Osteoblast (primary cell): ENCODE data around the gene AHCYL2. TPM values are rescaled to one million over a fixed set of nuclear protein-coding genes. Genes with fewer than 3 reads are reported as not detected.
"Not testable (repeated sequence)": the region's sequence is repeated elsewhere in the genome, so short reads cannot be mapped to it uniquely, and the experiment has no call there.

ENCODE experiments used
- DNase-seq: peaks from one replicate; pipeline ENCODE4 v3.0.0; 2011; ENCODE audit warnings: low spot score, mixed read lengths; ENCODE audit not compliant: insufficient read length; ENCODE audit errors: missing footprints
- H2AFZ ChIP-seq: 2 replicates; pipeline ENCODE4 v1.6.0; 2011; ENCODE audit warnings: mild to moderate bottlenecking, low read length
- H3K27ac ChIP-seq: 2 replicates; pipeline ENCODE4 v1.5.1; 2011; ENCODE audit warnings: mild to moderate bottlenecking, low read depth, low read length, moderate library complexity
- H3K27me3 ChIP-seq: 2 replicates; pipeline ENCODE4 v1.6.0; 2012; ENCODE audit warnings: mild to moderate bottlenecking, control low read depth, inconsistent platforms, low read length, moderate library complexity; ENCODE audit not compliant: insufficient read depth
- H3K36me3 ChIP-seq: 2 replicates; pipeline ENCODE4 v1.5.1; 2011; ENCODE audit warnings: mild to moderate bottlenecking, low read length, control low read depth, moderate library complexity; ENCODE audit not compliant: insufficient read depth
- H3K4me1 ChIP-seq: 2 replicates; pipeline ENCODE4 v1.5.1; 2011; ENCODE audit warnings: mild to moderate bottlenecking, low read length, control low read depth, moderate library complexity; ENCODE audit not compliant: insufficient read depth
- H3K4me2 ChIP-seq: 2 replicates; pipeline ENCODE4 v1.6.0; 2011; ENCODE audit warnings: mild to moderate bottlenecking, low read length; ENCODE audit not compliant: insufficient read depth
- H3K4me3 ChIP-seq: fragments of 200-600 bp; sonication (generic); 3 replicates; pipeline ENCODE4 v1.5.1; 2012; ENCODE audit warnings: mild to moderate bottlenecking, low read length, inconsistent platforms; ENCODE audit not compliant: insufficient read depth
- H3K79me2 ChIP-seq: 2 replicates; pipeline ENCODE4 v1.6.0; 2012; ENCODE audit warnings: mild to moderate bottlenecking, low read length, control low read depth, inconsistent platforms; ENCODE audit not compliant: insufficient read depth
- H3K9me3 ChIP-seq: 2 replicates; pipeline ENCODE4 v1.5.1; 2011; ENCODE audit warnings: low read depth, low read length, control low read depth
- H4K20me1 ChIP-seq: 2 replicates; pipeline ENCODE4 v1.6.0; 2012; ENCODE audit warnings: mild to moderate bottlenecking, low read length, control low read depth; ENCODE audit not compliant: insufficient read depth
- CTCF ChIP-seq: IDR thresholded peaks from 2 replicates; pipeline ENCODE4 v1.5.1; 2011; ENCODE audit warnings: mild to moderate bottlenecking, low read depth, low read length, moderate library complexity; ENCODE audit errors: extremely low read depth
- total RNA-seq: library from RNA; depleted of rRNA; stranded (reverse); fragments of >200 nt; gene quantifications from 2 replicates; pipeline ENCODE4 v1.2.3, GENCODE V29; 2012

The AHCYL2 gene
- total RNA-seq, 1 donor = 10.1 TPM

- H4K20me1 ChIP-seq = no peaks in the 10 kb centered on the region
- no peaks in the 10 kb centered on the region for H3K79me2 ChIP-seq
- H3K4me3 ChIP-seq = no peak overlapping the region
- H3K9me3 ChIP-seq = no peaks in the 10 kb centered on the region
- no peak overlapping the region for H3K27ac ChIP-seq
- H3K4me2 ChIP-seq = no peak overlapping the region
- H3K27me3 ChIP-seq = no peaks in the 10 kb centered on the region
- TF ChIP-seq CTCF = peak; percentile 21
- no peaks in the 10 kb centered on the region for H3K36me3 ChIP-seq
- no peak for DNase-seq
- peaks cover 10% of the 10 kb centered on the region for H3K4me1 ChIP-seq
- H2AFZ ChIP-seq = no peak overlapping the region
Measured at GRCh38 chr7:129401967-129402860, 177.4 kb downstream of the AHCYL2 start.

DNA sequence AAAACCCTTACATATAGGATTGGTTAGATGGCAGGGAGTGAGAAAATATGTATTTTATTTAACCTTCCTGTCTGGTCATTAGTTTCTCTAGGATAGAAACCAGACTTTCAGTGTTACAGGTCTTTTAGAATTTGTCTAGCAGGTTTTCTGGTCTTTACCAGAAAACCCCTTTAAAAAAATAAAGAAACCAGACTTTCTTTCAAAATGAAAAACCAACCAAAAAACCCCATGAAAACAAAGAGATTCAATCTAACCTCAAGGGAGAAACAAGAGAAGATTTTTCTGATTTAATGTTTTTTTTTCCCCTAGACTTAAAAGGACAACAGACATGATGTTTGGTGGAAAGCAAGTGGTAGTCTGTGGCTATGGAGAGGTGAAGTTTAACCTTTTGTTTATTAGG is 180.7 kb downstream of the AHCYL2 start:
- TF ChIP-seq CTCF = no peak
- Histone ChIP-seq H3K4me3 (no peak overlapping the region), H4K20me1 (no peaks in the 10 kb centered on the region), H3K36me3 (no peaks in the 10 kb centered on the region), H3K79me2 (no peaks in the 10 kb centered on the region), H2AFZ (no peak overlapping the region), H3K9me3 (no peaks in the 10 kb centered on the region), H3K27ac (no peak overlapping the region), H3K27me3 (no peaks in the 10 kb centered on the region), H3K4me2 (no peak overlapping the region), H3K4me1 (peaks cover 10% of the 10 kb centered on the region)
- no peak for DNase-seq

DNA sequence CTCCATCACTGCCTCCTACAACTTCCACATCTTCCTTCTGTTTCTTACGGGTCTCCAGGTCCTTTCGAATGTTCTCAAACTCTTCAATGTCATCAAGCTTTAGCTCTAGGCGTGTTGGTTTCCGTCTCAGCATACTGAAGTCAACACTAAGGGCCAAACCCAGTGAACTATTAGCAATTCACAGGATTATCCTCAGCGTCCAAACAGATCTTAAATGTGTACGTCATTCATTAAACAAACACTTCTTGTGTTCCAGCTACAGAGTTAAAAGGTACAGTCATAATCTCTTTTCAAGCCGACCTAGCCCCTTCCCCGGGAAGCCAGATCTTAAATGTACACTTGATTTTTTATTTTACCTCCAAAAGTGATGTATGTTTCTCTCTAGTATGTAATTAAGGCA is 185.4 kb downstream of the AHCYL2 start:
- H3K36me3 ChIP-seq, H3K9me3 ChIP-seq, H3K4me2 ChIP-seq, H3K27me3 ChIP-seq, H3K4me1 ChIP-seq, H3K27ac ChIP-seq, H3K4me3 ChIP-seq, H2AFZ ChIP-seq, H4K20me1 ChIP-seq, DNase-seq, H3K79me2 ChIP-seq: not testable (repeated sequence)

GRCh38 chr7:129412501-129412900 is 187.7 kb downstream of the AHCYL2 start:
- Histone ChIP-seq H3K4me2 (no peak overlapping the region), H3K36me3 (no peaks in the 10 kb centered on the region), H3K27ac (no peak overlapping the region), H3K4me3 (no peak overlapping the region), H3K4me1 (no peaks in the 10 kb centered on the region), H4K20me1 (no peaks in the 10 kb centered on the region), H2AFZ (no peak overlapping the region), H3K79me2 (no peaks in the 10 kb centered on the region), H3K9me3 (no peaks in the 10 kb centered on the region), H3K27me3 (no peaks in the 10 kb centered on the region)
- no peak for DNase-seq
- no peak for TF ChIP-seq CTCF
